ENCODE data around the gene TFDP2. TPM values are rescaled to one million over a fixed set of nuclear protein-coding genes. Genes with fewer than 3 reads are reported as not detected.
"Not testable (repeated sequence)": the region's sequence is repeated elsewhere in the genome, so short reads cannot be mapped to it uniquely, and the experiment has no call there.

TFDP2 gene
- total RNA-seq, 1 experiment from 2014 or later = 43.2 TPM

GRCh38 chr3:142137089-142137488, 12.3 kb downstream of the TFDP2 start:
- intact Hi-C loops (cut with micrococcal nuclease); H3K4me3 Mint-ChIP-seq (ENCODE audit: unreplicated experiment); H3K27me3 Mint-ChIP-seq (ENCODE audit: insufficient read depth, unreplicated experiment); H3K36me3 Mint-ChIP-seq (ENCODE audit: insufficient read depth, unreplicated experiment); DNase-seq (ENCODE audit: unreplicated experiment); CTCF ChIA-PET; H3K27ac Mint-ChIP-seq (ENCODE audit: low read depth, unreplicated experiment); H3K9me3 Mint-ChIP-seq (ENCODE audit: unreplicated experiment); H3K4me1 Mint-ChIP-seq (ENCODE audit: insufficient read depth, unreplicated experiment); BruUV-seq (replicated peaks): not testable (repeated sequence)
- POLR2A ChIA-PET = interaction anchor here (0.7 kb wide), 1 partner anchor 108 kb away, joined by 3 read pairs; no protein-coding TSS in a partner anchor

- H3K4me1 Mint-ChIP-seq (ENCODE audit: insufficient read depth, unreplicated experiment) = no peaks in the 10 kb centered on the region
- no peak for TF ChIP-seq CTCF (IDR thresholded peaks at IDR 0.05; ENCODE audit: unreplicated experiment)
- no peak overlapping the region for H3K27ac Mint-ChIP-seq (ENCODE audit: low read depth, unreplicated experiment)
- no peaks in the 10 kb centered on the region for H3K27me3 Mint-ChIP-seq (ENCODE audit: insufficient read depth, unreplicated experiment)
- BruUV-seq (replicated peaks) = no TSS peak
- no peak for DNase-seq (ENCODE audit: unreplicated experiment)
- CTCF ChIA-PET = interaction anchor here (2.3 kb wide), 1 partner anchor 9 kb away, joined by 10 read pairs; no protein-coding TSS in a partner anchor
- POLR2A ChIA-PET = interaction anchor here (1.0 kb wide), 1 partner anchor 13 kb away, joined by 3 read pairs; no protein-coding TSS in a partner anchor
- H3K9me3 Mint-ChIP-seq (ENCODE audit: unreplicated experiment) = no peaks in the 10 kb centered on the region
- intact Hi-C loops (cut with micrococcal nuclease) = no loop called here
- no peaks in the 10 kb centered on the region for H3K36me3 Mint-ChIP-seq (ENCODE audit: insufficient read depth, unreplicated experiment)
- no peak overlapping the region for H3K4me3 Mint-ChIP-seq (ENCODE audit: unreplicated experiment)
Observed at GRCh38 chr3:142134799-142135325, 14.5 kb downstream of the TFDP2 start.

- Mint-ChIP-seq H3K4me1 (ENCODE audit: insufficient read depth, unreplicated experiment) (no peaks in the 10 kb centered on the region), H3K4me3 (ENCODE audit: unreplicated experiment) (no peak overlapping the region), H3K9me3 (ENCODE audit: unreplicated experiment) (no peaks in the 10 kb centered on the region), H3K27me3 (ENCODE audit: insufficient read depth, unreplicated experiment) (no peaks in the 10 kb centered on the region), H3K36me3 (ENCODE audit: insufficient read depth, unreplicated experiment) (no peaks in the 10 kb centered on the region), H3K27ac (ENCODE audit: low read depth, unreplicated experiment) (no peak overlapping the region)
- intact Hi-C loops (cut with micrococcal nuclease) = loop anchor here (5.0 kb wide), 1 partner anchor 167 kb away; no protein-coding TSS in a partner anchor
- CTCF ChIA-PET = interaction anchor here (0.7 to 0.8 kb wide), 2 partner anchors 150 to 862 kb away, joined by 3 to 4 read pairs; no protein-coding TSS in a partner anchor
- POLR2A ChIA-PET = no interaction called here
- TF ChIP-seq CTCF (IDR thresholded peaks at IDR 0.05; ENCODE audit: unreplicated experiment) = no peak
- DNase-seq (ENCODE audit: unreplicated experiment) = no peak
- BruUV-seq (replicated peaks) = no TSS peak
Observed at GRCh38 chr3:142129516-142130171, 19.7 kb downstream of the TFDP2 start.

- BruUV-seq (replicated peaks) = no TSS peak
- intact Hi-C loops (cut with micrococcal nuclease) = loop anchor here (2.0 to 5.0 kb wide), 2 partner anchors 39 to 166 kb away; no protein-coding TSS in a partner anchor
- Mint-ChIP-seq H3K4me3 (ENCODE audit: unreplicated experiment) (no peak overlapping the region), H3K36me3 (ENCODE audit: insufficient read depth, unreplicated experiment) (no peaks in the 10 kb centered on the region), H3K27ac (ENCODE audit: low read depth, unreplicated experiment) (no peak overlapping the region), H3K4me1 (ENCODE audit: insufficient read depth, unreplicated experiment) (no peaks in the 10 kb centered on the region), H3K9me3 (ENCODE audit: unreplicated experiment) (no peaks in the 10 kb centered on the region), H3K27me3 (ENCODE audit: insufficient read depth, unreplicated experiment) (no peaks in the 10 kb centered on the region)
- no peak for TF ChIP-seq CTCF (IDR thresholded peaks at IDR 0.05; ENCODE audit: unreplicated experiment)
- no peak for DNase-seq (ENCODE audit: unreplicated experiment)
- CTCF ChIA-PET = interaction anchor here (0.7 to 2.1 kb wide), 4 partner anchors 9 to 152 kb away, joined by 3 to 18 read pairs (median 4); no protein-coding TSS in a partner anchor
- POLR2A ChIA-PET = interaction anchor here (0.9 to 1.5 kb wide), 4 partner anchors 17 to 156 kb away, joined by 3 to 7 read pairs (median 4); partner anchors contain the start of gene TFDP2
Observed at GRCh38 chr3:142127941-142128658, 21.2 kb downstream of the TFDP2 start.
